ENCODE data around the gene ABCC1.

ABCC1 gene

GRCh38 chr16:16015849-16016248 is 66.4 kb downstream of the ABCC1 start:
- TF ChIP-seq Cebpa-rat (IDR thresholded peaks at IDR 0.05): no peak
- Histone ChIP-seq H3K36me3 (peaks cover 75% of the 10 kb centered on the region), H4K20me1 (peaks cover 10% of the 10 kb centered on the region), H3K27ac (peak overlapping the region; percentile 78), H3K4me2 (peak overlapping the region; percentile 78), H3K4me3 (no peak overlapping the region), H3K9ac (peak overlapping the region; percentile 57; the same call in 1 of the 2 replicates), H3K9me3 (no peaks in the 10 kb centered on the region), H3K4me1 (peaks cover 90% of the 10 kb centered on the region), H3K27me3 (no peaks in the 10 kb centered on the region)

GRCh38 chr16:16016388-16016964 is 67.1 kb downstream of the ABCC1 start:
- Histone ChIP-seq H4K20me1 (peaks cover 10% of the 10 kb centered on the region), H3K27ac (peak overlapping the region; percentile 78), H3K4me2 (peak overlapping the region; percentile 78), H3K9ac (peak overlapping the region; percentile 17; the same call in 1 of the 2 replicates), H3K4me1 (peaks cover 92% of the 10 kb centered on the region), H3K4me3 (no peak overlapping the region), H3K27me3 (no peaks in the 10 kb centered on the region), H3K36me3 (peaks cover 72% of the 10 kb centered on the region), H3K9me3 (no peaks in the 10 kb centered on the region)
- TF ChIP-seq Cebpa-rat (IDR thresholded peaks at IDR 0.05): no peak

- TF ChIP-seq Cebpa-rat (IDR thresholded peaks at IDR 0.05): no peak
- Histone ChIP-seq H3K4me3 (no peak overlapping the region), H3K27me3 (no peaks in the 10 kb centered on the region), H4K20me1 (peaks cover 18% of the 10 kb centered on the region), H3K27ac (0 out of 2 replicates have a peak overlapping the region, but pooled peaks have one; percentile 78), H3K9me3 (no peaks in the 10 kb centered on the region), H3K36me3 (peaks cover 71% of the 10 kb centered on the region), H3K4me2 (no peak overlapping the region), H3K4me1 (peaks cover 96% of the 10 kb centered on the region), H3K9ac (no peak overlapping the region)
Observed at GRCh38 chr16:16017812-16018211, 68.4 kb downstream of the ABCC1 start.

GRCh38 chr16:16018705-16019104 is 69.3 kb downstream of the ABCC1 start:
- peaks cover 96% of the 10 kb centered on the region for H3K4me1 ChIP-seq

GRCh38 chr16:16019488-16019887 is 70.1 kb downstream of the ABCC1 start:
- no peaks in the 10 kb centered on the region for H3K9me3 ChIP-seq
- peaks cover 88% of the 10 kb centered on the region for H3K4me1 ChIP-seq
- no peaks in the 10 kb centered on the region for H3K27me3 ChIP-seq
- H3K9ac ChIP-seq: no peak overlapping the region
- peak overlapping the region; percentile 39 for H3K27ac ChIP-seq
- peak overlapping the region; percentile 85 for H3K4me2 ChIP-seq
- TF ChIP-seq Cebpa-rat (IDR thresholded peaks at IDR 0.05): no peak
- peaks cover 15% of the 10 kb centered on the region for H4K20me1 ChIP-seq
- peaks cover 77% of the 10 kb centered on the region for H3K36me3 ChIP-seq
- H3K4me3 ChIP-seq: no peak overlapping the region

More at GRCh38 chr16:16018705-16019104, 69.3 kb downstream of the ABCC1 start:
- no peak overlapping the region for H3K4me2 ChIP-seq
- H3K27me3 ChIP-seq: no peaks in the 10 kb centered on the region
- H3K9ac ChIP-seq: no peak overlapping the region
- H3K4me3 ChIP-seq: no peak overlapping the region
- no peaks in the 10 kb centered on the region for H3K9me3 ChIP-seq
- H3K27ac ChIP-seq: no peak overlapping the region
- peaks cover 74% of the 10 kb centered on the region for H3K36me3 ChIP-seq
- peaks cover 18% of the 10 kb centered on the region for H4K20me1 ChIP-seq
- TF ChIP-seq Cebpa-rat (IDR thresholded peaks at IDR 0.05): no peak

GRCh38 chr16:16020291-16020690 is 70.9 kb downstream of the ABCC1 start:
- peaks cover 81% of the 10 kb centered on the region for H3K36me3 ChIP-seq

GRCh38 chr16:16021020-16021419 is 71.6 kb downstream of the ABCC1 start:
- Histone ChIP-seq H3K9ac (peak overlapping the region; percentile 46; the same call in 1 of the 2 replicates), H3K27ac (peak overlapping the region; percentile 77; the same call in 1 of the 2 replicates), H3K36me3 (peaks cover 89% of the 10 kb centered on the region), H3K4me1 (peaks cover 86% of the 10 kb centered on the region), H3K27me3 (no peaks in the 10 kb centered on the region), H3K4me2 (peak overlapping the region; percentile 85), H3K4me3 (no peak overlapping the region), H3K9me3 (no peaks in the 10 kb centered on the region), H4K20me1 (peaks cover 16% of the 10 kb centered on the region; the same call in 1 of the 2 replicates)
- TF ChIP-seq Cebpa-rat (IDR thresholded peaks at IDR 0.05): no peak

More at GRCh38 chr16:16020291-16020690, 70.9 kb downstream of the ABCC1 start:
- Histone ChIP-seq H3K4me3 (no peak overlapping the region), H3K27ac (peak overlapping the region; percentile 77; the same call in 1 of the 2 replicates), H3K27me3 (no peaks in the 10 kb centered on the region), H4K20me1 (peaks cover 15% of the 10 kb centered on the region; the same call in 1 of the 2 replicates), H3K4me2 (peak overlapping the region; percentile 85), H3K4me1 (peaks cover 86% of the 10 kb centered on the region), H3K9ac (0 out of 2 replicates have a peak overlapping the region, but pooled peaks have one; percentile 26), H3K9me3 (no peaks in the 10 kb centered on the region)
- TF ChIP-seq Cebpa-rat (IDR thresholded peaks at IDR 0.05): no peak

GRCh38 chr16:16021646-16021987 is 72.2 kb downstream of the ABCC1 start:
- Histone ChIP-seq H3K9me3 (no peaks in the 10 kb centered on the region), H3K4me2 (peak overlapping the region; percentile 85), H3K9ac (peak overlapping the region; percentile 46; the same call in 1 of the 2 replicates), H3K4me1 (peaks cover 86% of the 10 kb centered on the region), H3K36me3 (peaks cover 85% of the 10 kb centered on the region), H3K27ac (peak overlapping the region; percentile 77), H4K20me1 (peaks cover 16% of the 10 kb centered on the region; the same call in 1 of the 2 replicates), H3K27me3 (no peaks in the 10 kb centered on the region), H3K4me3 (no peak overlapping the region; the same call in 1 of the 2 replicates)
- TF ChIP-seq Cebpa-rat (IDR thresholded peaks at IDR 0.05): no peak

GRCh38 chr16:16021988-16022682 is 72.7 kb downstream of the ABCC1 start:
- H3K4me3 ChIP-seq: no peak overlapping the region; the same call in 1 of the 2 replicates
- H3K36me3 ChIP-seq: peaks cover 84% of the 10 kb centered on the region
- no peak for TF ChIP-seq Cebpa-rat (IDR thresholded peaks at IDR 0.05)
- H3K4me2 ChIP-seq: peak overlapping the region; percentile 85
- H3K9me3 ChIP-seq: no peaks in the 10 kb centered on the region
- no peaks in the 10 kb centered on the region for H3K27me3 ChIP-seq
- peaks cover 16% of the 10 kb centered on the region; the same call in 1 of the 2 replicates for H4K20me1 ChIP-seq
- peak overlapping the region; percentile 77 for H3K27ac ChIP-seq
- H3K9ac ChIP-seq: peak overlapping the region; percentile 46
- H3K4me1 ChIP-seq: peaks cover 86% of the 10 kb centered on the region

- peaks cover 16% of the 10 kb centered on the region; the same call in 1 of the 2 replicates for H4K20me1 ChIP-seq
- peak overlapping the region; percentile 85 for H3K4me2 ChIP-seq
- no peaks in the 10 kb centered on the region for H3K27me3 ChIP-seq
- H3K4me3 ChIP-seq: no peak overlapping the region
- no peak overlapping the region for H3K9ac ChIP-seq
- H3K4me1 ChIP-seq: peaks cover 86% of the 10 kb centered on the region
- peak overlapping the region; percentile 77 for H3K27ac ChIP-seq
- H3K9me3 ChIP-seq: no peaks in the 10 kb centered on the region
- peaks cover 80% of the 10 kb centered on the region for H3K36me3 ChIP-seq
- no peak for TF ChIP-seq Cebpa-rat (IDR thresholded peaks at IDR 0.05)
Observed at GRCh38 chr16:16022683-16023064, 73.3 kb downstream of the ABCC1 start.

All from BLaER1 (cell line).